HFF-Myc (cell line): ENCODE measurements around the gene FARSA.
A peak's percentile ranks its signal among the peaks of the same experiment; 100 is the strongest.

Experiments
- DNase-seq: peaks from one replicate; pipeline ENCODE4 v3.0.0-alpha.2; 2011; ENCODE audit warnings: low read depth; ENCODE audit errors: extremely low read depth
- H3K4me3 ChIP-seq: replicated peaks from 2 replicates; pipeline ENCODE4 v1.5.1; 2011; ENCODE audit warnings: low read depth, mild to moderate bottlenecking, control low read depth, low read length
- CTCF ChIP-seq: IDR thresholded peaks from 2 replicates; pipeline ENCODE4 v1.5.1; 2012; ENCODE audit warnings: mild to moderate bottlenecking, low read depth, low read length, control low read depth; ENCODE audit errors: missing control alignments

The FARSA gene

GRCh38 chr19:12939975-12940423 is 6.5 kb upstream of the FARSA start:
- no peak for TF ChIP-seq CTCF
- DNase-seq = no peak
- H3K4me3 ChIP-seq = peak overlapping the region; percentile 89

GRCh38 chr19:12938779-12939601 is 5.5 kb upstream of the FARSA start:
- peak; percentile 2 for TF ChIP-seq CTCF
- peak overlapping the region; percentile 89 for H3K4me3 ChIP-seq
- DNase-seq = no peak

GRCh38 chr19:12937927-12938778 is 4.6 kb upstream of the FARSA start, which contains the start of gene CALR:
Gene CALR, plus strand, starts transcription at chr19:12938609. Its CDS starts 71 bp downstream, at chr19:12938680.
- DNase-seq = peak; percentile 98
- TF ChIP-seq CTCF = no peak
- peak within 1 kb of the TSS; percentile 89 for H3K4me3 ChIP-seq

- peak overlapping the region; percentile 89 for H3K4me3 ChIP-seq
- DNase-seq = no peak
- no peak for TF ChIP-seq CTCF
Observed at GRCh38 chr19:12937093-12937926, 3.8 kb upstream of the FARSA start.

GRCh38 chr19:12936582-12936981 is 3.1 kb upstream of the FARSA start:
- no peak for DNase-seq

More at GRCh38 chr19:12936582-12936981, 3.1 kb upstream of the FARSA start:
- no peak overlapping the region for H3K4me3 ChIP-seq
- TF ChIP-seq CTCF = no peak
